Cerebellar nuclear complex (tissue), 1 donor: Measurements from ENCODE around the gene SPEF2.
"Not testable (repeated sequence)": the region's sequence is repeated elsewhere in the genome, so short reads cannot be mapped to it uniquely, and the experiment has no call there.

Experiments used
- DNase-seq, 2 experiments: peaks; one replicate each; lab custom pipeline; 2025; lab: John Stamatoyannopoulos, UW

SPEF2 gene

DNA sequence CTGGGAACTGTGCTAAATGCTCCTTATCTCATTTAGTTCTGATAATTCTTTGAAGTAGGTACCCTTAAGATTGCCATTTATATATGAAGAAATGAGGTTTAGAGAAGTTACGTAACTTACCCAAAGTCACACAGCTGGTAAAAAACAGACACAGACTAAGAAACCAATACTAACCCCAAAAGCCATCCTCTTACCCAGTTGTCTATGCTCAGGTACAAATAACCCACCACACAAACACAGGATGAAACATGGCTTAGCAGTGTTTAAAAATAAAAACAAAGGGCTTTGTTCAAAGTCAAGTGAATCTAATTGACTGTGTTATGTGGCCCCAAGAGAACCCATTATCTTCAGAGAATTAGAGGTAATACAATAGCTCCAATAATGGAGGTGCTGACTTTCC lies 202.0 kb downstream of the SPEF2 start:
- no peak for DNase-seq

DNA sequence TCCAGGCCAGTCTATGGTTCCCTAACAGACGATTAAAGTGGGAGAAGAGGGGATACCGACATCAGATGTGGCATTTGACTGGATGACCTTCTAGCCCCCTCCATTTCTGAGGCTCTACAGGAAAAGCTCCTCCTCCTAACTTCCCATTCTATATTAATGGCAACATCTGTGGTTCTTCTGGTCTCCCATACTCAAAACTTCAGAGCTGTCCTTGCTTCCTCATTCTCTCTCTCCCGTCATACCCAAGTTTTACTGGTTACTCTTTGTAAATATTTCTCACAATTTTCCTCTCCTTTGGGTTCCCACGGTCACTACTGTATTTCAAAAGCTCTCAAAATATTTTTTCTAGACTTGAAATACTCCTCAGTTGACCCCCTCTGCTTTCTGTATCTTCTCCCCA lies 203.1 kb downstream of the SPEF2 start:
- no peak for DNase-seq

DNA sequence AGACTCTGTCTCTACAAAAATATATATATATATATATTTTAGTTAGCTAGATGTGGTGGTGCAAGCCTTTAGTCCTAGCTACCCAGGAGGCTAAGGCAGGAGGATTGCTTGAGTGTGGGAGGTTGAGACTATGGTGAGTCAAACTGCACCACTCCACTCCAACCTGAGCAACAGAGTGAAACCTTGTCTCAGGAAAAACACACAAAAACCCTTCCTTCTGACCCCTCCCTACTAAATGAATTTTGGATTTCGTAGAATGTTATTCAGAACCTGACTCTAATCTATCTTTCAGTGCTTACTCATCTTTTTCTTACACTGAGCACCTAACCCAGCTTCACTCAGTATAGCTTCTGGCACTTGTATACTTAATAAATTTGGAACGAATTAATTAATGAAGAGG lies 203.8 kb downstream of the SPEF2 start:
- no peak for DNase-seq

DNA sequence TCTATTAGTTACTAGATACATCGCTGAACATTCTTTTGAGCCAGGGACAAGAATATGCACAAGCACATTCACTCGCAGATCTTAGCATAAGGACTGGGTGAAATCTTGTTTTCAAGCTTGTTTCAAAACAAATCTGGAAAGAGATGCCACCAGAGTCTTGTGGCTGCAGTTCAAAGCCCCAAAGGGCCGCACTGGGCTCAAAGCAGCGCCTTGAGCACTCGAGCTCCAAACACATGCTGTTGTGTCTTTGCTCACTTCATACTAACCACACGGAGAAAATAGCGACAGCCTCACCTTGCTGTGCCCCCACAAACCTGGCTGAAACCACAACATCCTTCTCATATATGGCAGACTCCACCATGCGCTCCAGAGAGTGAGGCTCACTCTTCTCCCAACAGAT lies 204.8 kb downstream of the SPEF2 start:
- no peak for DNase-seq

DNA sequence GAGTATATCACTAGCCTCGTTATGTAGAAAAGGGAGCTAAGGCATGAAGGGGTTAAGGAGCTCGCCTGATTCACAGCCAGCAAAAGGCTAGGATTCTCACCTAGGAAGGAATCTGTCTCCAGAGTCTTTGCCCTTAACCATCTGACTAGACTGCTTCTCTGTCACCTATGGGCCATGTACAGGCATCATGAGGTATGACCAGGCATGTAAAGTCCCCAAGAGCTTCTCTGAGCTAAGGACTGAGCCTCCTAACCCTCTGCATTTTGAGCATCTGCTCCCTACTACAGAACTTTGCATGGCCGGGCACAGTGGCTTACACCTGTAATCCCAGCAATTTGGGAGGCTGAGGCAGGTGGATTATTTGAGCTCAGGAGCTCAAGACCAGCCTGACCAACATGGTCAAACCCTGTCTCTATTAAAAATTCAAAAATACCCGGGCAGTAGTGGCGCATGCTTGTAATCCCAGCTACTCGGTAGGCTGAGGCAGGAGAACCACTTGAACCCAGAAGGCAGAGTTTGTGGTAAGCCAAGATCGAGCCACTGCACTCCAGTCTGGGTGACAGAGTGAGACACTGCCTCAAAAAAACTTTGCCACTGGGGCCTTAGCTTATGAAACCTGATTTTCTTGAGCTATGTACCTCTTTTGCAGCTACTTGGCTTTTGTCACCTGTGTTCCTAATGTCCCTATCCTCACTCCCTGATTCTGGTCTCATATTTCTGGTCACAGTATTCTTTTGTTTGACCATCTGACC lies 205.9 kb downstream of the SPEF2 start:
- DNase-seq: no peak

DNA sequence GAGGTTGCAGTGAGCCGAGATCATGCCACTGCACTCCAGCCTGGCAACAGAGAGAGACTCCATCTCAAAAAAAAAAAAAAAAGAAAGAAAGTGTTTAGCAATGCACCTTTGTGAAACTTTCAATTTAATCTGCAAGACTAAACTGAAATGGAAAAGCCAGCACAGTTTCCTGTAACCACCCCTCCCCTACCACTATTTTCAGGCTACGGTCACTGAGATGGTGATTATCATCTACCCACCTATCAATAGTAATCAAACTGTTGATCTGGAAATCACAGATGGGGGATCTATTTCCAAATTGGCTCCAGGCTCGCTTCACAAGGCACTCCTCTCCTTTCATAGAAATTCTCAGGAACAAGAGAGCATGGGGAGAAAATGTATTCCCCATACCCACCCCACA lies 208.4 kb downstream of the SPEF2 start:
- no peak for DNase-seq

DNA sequence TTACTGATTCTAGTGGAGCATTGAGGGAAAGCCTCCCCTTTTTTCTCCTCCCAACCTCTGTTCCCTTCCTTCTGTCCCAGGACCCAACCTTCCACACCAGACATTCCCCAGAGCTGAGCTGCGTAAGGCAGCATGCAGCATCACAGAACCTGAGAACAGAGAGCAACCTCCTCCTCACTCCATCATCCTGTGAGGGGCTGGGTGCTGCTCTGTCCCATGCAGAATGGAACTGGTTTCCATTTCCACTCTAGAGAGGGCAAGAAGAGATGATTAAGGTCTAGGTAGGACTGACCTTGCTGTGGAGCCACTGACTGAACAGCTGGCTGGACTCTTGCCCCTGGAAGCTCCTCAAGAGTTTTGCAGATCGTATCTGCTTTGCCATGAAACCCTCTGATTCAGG lies 208.9 kb downstream of the SPEF2 start:
- DNase-seq: no peak

DNA sequence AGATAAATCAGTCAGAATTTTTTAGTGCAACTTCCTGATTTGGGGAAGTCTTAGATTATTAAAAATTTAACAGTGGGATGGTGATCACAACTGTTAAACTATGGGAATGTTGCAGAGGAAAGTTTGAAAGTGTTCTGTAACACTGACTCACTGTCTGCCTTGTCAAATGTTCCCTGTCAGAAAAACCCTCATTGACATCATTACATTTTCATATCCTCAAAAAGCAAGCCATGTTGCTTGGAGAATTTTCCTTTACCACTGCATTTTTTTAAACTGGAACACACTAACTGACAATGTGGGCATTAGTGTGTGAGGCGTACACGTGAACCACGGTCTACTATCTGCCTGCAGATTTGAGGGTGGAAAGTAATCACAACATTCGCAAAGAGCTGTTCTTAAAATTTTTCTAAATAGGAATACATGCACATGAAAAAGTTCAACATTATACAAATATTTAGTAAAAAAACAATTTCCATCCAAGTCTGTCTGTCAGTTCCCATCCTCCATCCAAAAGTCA lies 210.5 kb downstream of the SPEF2 start:
- no peak for DNase-seq

DNA sequence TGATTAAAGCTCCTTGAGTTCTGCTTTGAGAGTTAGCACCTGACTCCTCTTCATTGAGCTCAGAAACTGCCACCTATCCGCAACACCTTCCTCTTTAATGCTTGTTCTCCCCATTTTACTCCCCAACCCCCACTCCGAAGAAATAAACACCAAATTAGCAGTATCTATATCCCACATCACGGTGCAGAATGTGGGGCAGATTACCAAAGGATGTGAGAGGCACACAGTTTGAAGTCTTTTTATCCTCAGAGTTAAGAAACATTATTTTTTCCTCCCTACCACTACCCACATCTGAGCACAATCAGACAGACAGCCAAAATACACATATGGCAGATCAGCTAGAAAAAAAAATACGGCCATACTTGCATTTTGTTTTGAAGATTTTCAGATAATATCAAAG lies 212.9 kb downstream of the SPEF2 start:
- DNase-seq: no peak

DNA sequence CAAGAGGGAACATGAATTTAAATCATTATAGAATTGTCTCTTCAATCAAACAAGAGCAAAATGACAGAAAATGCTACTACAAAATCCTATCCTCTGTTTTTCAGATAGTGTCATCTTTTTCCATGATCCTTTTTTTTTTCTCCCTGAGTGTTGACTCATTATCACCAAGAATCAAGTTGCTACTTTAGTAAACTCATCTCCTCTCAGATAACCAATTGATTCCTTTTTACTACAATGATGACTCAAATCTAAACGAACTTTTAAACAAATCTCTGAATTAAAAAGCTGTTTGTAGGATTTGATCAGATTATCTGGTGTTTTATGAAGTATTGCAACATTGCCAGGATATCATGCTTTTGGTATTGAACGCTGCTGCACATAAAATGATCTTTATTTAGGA lies 215.1 kb downstream of the SPEF2 start:
- no peak for DNase-seq

DNA sequence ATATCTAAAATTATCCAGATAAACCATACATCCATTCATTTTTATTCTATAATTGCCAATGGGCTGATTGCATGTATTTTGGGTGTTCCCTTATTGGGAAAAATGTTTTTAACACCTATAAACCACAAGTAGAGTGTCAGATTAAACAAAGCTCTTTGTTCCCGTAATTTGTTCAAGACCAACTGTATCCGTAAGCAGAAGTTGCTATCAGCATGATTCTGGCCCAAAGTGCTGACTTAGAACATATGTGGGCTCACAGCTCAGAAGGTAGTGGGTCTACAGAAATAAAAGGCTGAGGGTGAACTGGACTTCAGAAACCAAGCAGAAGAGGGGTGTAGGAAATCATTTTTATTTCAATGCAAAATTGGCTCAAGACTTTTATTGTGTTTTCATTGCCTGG lies 215.6 kb downstream of the SPEF2 start:
- DNase-seq: no peak

DNA sequence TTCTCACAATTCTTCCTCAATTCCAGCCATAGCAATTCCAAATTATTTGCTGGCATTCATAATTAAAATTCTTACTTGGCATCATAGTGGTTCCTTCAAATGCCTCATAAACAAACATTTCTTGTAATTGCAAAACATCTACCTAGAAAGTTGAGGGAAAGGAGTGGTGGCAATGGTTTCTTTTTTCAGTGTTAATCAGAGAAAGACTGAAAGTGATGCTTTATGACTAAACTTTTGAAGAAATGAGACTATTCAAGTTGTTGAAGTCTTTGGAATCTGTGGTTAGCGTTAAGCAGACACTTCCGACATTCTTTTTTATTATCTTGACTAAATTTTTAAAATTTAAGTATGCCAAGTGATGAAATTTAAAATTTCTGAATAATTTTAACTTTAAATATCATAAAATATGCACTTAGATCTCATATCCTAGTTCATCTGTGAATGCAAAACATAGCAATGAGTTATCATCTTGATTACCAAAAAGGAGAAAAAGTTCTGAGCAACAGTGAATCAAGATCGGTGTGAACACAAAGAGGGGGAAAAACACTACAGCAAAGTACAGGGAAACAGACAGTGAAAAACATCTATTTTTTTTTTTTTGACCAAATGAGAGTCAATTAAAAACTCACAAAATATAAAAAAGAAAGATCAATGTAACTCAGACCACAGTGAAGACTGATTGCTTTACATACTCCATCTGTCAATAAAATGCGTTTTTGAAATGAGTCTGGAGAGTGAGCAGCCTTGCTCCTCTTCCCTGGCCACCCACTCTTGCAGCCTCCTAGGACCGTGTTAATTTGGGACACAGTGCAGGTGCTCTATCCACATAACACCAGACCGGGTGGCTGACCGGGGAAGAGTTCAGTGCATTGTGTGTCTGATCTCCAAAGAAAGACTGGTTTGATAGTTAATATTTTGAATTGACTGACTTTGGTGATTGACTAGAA lies 218.4 kb downstream of the SPEF2 start:
- DNase-seq: no peak

DNA sequence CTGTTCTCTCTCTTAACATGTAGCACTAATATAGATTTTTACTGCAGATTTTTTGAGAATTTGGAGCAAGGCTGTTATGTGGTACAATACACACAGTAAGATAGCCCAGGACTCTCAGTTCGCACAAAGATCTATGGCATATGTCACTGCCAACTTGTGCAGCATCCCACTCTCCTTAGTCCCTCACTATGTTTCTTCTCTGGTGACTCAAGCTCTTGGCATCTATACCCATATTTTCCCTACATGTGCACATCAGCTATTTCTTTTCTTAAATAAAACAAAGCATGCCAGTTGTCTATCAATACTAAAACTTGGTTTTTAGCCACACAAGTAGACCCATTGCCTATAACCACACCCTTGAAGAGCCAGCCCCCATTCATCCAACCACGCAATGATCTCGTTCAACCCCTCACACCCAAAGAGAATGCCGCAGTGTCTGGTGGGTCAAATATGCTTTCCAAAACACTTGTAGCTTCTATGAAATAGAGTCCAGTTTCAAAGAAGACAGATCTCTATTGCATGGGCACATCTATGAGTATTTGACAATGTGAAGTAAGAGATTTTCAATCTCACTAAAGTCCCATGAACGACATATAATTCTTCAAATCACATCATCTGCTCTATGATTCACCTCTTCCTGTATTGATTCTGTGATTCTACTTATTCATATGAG lies 220.8 kb downstream of the SPEF2 start:
- DNase-seq: no peak

DNA sequence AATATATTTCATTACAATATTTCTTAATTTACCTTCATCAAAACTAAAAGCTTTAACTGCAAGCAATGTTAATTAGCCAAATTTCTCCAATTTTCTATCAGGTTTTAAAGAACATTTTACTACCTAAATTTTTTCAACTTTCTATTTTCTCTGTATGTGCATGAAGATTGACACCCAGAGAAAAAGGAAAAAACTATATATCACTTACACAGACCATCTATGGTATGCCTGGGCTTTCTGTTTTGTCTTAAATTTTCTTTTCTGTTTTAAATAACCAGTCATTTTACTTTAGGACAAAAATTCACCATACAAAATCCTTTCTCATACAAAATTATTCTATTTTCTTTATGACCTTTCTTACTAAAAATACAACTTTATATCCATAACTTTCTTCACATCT lies 225.2 kb downstream of the SPEF2 start:
- no peak for DNase-seq

DNA sequence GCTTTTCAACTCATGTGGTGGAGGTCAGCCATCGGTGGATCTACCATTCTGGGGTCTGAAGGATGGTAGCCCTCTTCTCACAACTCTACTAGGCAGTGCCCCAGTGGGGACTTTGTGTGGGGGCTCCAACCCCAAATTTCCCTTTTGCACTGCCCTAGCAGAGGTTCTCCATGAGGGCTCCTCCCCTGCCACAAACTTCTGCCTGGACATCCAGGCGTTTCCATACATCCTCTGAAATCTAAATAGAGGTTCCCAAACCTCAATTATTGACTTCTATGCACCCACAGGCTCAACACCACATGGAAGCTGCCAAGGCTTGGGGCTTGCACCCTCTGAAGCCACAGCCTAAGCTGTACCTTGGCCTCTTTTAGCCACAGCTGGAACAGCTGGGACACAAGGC lies 227.8 kb downstream of the SPEF2 start:
- not testable (repeated sequence) for DNase-seq

DNA sequence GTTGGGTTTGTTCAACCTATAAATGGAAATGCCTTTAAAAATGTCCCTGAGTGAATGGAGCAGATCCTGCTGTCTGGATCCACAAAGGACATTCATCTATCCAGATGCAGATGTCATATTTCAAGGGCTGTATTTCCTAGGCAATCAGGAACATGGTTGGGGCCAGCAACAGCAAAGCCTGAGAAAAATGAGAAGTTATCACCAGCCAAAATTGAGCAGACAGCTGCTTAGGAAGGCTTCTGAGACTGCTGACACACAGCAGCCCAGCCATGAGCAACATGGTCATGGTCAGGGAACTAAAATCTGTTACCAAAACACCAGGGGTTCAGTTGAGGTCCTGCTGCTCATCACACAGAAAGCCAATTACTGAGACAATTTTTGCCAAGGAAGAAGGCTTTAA lies 229.8 kb downstream of the SPEF2 start:
- DNase-seq: no peak

DNA sequence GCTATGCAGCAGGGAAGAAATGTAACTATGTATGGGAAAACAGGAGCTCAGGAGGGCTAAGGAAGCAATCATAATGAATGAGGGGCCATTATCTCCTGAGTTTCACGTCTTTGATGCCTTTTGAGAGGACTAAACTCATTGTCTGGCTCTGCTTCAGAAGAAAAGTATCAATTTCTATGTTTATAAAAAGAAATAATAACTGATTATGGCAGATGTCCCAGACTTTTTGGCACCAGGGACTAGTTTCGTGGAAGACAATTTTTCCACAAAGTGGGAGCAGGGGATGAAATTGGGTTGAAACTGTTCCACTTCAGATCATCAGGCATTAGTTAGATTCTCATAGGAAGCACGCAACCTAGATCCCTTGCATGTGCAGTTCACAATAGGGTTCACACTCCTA lies 230.3 kb downstream of the SPEF2 start:
- DNase-seq: no peak

DNA sequence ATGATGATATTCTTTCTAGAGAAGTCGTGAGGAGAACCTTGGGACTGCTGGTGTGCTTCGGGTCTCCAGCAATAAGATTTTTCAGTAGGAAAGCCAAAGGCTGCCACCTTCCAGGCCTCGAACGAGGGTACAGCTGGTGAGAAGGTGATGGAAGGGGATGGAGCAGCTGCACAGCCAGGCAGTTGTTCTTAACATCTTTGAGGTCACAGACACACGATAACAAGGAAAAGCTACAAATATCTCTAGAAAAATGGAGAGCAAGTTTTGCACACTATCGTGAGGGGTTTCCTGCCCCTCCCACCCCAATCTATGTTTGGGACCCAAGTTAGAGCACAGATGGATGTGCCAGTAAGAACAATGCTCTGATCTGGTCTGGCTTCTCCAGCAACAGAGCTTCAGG lies 232.2 kb downstream of the SPEF2 start:
- DNase-seq: no peak

DNA sequence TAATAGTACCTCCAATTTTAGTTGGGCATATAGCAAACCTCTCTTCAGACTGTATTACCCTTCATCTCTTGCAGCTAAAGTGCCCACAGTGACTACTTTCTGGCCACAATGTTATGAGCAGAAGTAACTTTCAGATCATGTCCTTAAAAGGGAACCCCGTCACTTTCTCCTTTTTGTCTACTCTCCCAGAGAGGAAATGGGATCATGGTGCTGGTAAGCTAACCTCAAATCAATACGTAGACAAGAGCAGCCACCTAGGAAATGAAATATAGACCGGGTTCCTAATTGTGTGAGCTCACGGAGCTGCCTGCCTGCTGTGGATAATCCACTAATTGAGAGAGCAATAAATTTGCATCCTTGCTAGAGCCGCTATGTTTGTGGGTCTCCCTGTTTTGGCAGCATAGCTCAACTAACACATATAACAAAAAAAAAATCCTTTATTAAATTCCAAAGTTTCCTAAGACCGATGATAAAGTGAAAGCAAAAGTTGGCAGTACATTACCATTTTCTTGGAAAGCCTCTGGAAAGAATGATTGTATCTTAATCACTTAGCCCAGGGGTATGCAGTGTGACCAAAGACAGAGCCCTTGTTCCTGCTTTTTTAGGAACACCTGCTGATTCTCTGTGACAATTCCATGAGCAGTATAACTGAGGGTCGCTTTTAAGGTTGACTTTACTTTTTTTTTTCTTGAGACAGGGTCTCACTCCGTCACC lies 233.5 kb downstream of the SPEF2 start:
- no peak for DNase-seq

DNA sequence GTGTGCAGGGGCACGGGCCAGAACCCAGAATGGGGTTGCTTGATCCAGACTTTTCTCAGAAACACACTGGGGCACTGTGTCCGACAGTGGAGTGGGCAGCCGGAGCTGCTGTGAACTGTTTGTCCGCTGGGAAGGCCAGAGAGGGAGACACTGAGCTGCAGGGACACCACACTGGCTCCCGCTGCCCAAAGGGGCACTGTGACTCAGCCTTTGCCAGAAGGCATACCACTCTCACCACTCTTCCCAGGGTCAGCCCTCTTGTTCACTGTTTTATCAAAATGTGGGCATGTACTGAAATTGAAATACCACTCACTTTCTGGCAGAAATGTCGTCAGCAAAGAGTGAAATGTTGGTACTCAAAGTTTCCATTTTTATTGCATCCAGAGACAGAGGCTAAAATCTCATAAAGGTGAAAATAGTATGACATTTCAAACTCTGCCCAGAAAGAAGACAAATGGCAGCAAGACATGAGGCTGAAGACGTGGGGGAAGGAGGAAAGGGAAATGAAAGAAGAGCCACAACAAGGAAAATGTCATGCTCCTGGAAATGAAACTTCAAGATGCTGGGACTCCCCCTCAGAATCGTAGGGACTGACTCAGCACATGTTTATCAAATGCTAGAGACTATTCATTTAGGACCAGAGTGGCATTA lies 234.5 kb downstream of the SPEF2 start:
- DNase-seq: no peak

DNA sequence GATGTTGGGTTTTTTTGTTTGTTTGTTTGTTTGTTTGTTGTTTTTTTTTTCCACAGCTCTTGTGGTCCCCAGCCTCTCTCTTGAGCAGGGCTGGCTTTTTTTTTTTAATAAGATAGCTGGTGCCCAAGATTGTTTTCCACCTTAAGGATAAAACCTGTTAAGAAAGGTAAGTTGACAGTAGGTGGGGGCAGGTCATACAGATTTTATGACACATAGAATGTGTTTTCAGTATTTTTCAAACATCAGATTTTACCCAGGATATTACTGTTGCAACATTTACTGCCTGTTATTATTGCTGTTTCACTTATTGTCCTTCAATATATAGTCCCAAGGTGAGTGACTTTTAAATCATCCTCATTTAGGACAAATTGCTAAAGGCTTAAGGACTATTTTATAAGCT lies 235.1 kb downstream of the SPEF2 start:
- DNase-seq: no peak
